Activated naive CD8-positive, alpha-beta T cell treated with anti-CD3 and anti-CD28 coated beads, Interleukin-2, amount 10 ng/mL, durations not matched to agents 7 days and 5 days (primary cell): Measurements from ENCODE around the gene ITGA11. TPM values are rescaled to one million over a fixed set of nuclear protein-coding genes. Genes with fewer than 3 reads are reported as not detected.
A peak's percentile ranks its signal among the peaks of the same experiment; 100 is the strongest.

Experiments used
- ATAC-seq: fragments of 150-1000 bp; cut with Tn5 transposase; one replicate; pipeline ENCODE4 v1.10.0; 2021; ENCODE audit warnings: low read depth, moderate library complexity
- POLR2A ChIA-PET: fragments of 350-600 bp; sonication (Branson Sonifier 250); formaldehyde crosslinking; loops from one replicate; lab custom pipeline; 2021; ENCODE audit warnings: antibody characterized with exemption; lab: Charles Lee
- DNase-seq: peaks from one replicate; pipeline ENCODE4 v3.0.0; 2021
- H3K27ac Mint-ChIP-seq: one replicate; pipeline ENCODE4 v1.8.0; 2022; ENCODE audit warnings: mild to moderate bottlenecking, mixed read lengths
- H3K27me3 Mint-ChIP-seq: one replicate; pipeline ENCODE4 v1.8.0; 2022; ENCODE audit warnings: mild to moderate bottlenecking, moderate library complexity, mixed read lengths
- H3K36me3 Mint-ChIP-seq: one replicate; pipeline ENCODE4 v1.8.0; 2021; ENCODE audit warnings: mild to moderate bottlenecking, mixed read lengths
- H3K4me1 Mint-ChIP-seq: one replicate; pipeline ENCODE4 v1.8.0; 2021; ENCODE audit warnings: mixed read lengths
- H3K4me3 Mint-ChIP-seq: one replicate; pipeline ENCODE4 v1.8.0; 2022; ENCODE audit warnings: mild to moderate bottlenecking, moderate library complexity, mixed read lengths
- H3K9me3 Mint-ChIP-seq: one replicate; pipeline ENCODE4 v1.8.0; 2021; ENCODE audit warnings: mixed read lengths
- total RNA-seq, 2 experiments: library from RNA; stranded (reverse); gene quantifications; one replicate each; pipeline ENCODE4 v1.2.3, GENCODE V29; 2021

The ITGA11 gene
- total RNA-seq, 2 experiments from 2014 or later, result 0.57 to 0.61 TPM

DNA sequence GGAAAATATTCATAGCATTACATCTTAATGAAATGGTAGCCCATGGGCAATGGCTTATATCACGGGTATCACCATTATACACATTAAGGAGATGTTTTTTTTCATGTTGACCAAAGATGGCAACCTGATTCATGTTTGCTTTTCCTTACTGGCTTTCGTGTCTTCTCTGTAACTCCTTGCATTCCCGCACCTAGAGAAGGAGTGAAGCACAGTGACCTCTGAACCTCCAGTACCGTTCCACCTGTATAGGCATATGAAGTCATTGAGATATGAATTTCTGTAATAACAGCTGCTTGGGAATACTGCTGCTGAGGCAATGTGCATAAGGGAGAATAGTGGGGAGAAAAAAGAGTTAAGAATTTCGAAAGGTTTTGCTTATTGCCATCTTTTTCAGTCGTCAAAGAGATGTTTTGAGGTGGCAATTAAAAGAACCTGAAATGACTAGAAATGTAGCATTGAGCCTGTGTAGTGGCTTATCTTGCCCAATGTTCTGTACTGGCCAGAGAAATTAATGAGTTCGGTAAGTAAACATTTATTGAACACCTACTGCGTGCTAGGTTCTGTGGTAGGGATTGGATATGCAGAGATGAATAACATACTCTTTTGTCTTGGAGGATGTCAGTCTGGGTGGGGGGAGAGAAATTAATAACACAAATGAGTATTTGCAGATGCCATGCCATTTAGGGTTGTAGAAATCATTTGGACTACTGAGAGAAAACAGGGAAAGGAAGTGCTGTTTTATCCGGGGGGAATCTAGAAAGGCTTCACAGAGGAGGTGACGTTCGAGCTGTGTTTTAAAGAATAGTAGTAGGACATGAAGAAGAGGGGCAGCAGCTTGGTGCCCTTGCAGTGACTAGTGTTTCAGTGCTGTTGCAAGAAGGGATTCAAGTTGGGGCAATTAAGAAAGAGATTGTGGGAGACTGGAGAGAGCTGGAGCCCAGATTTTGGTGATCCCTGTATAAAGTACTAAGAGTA, 151.9 kb downstream of the ITGA11 start:
- H3K36me3 Mint-ChIP-seq, result peaks cover 16% of the 10 kb centered on the region
- H3K27me3 Mint-ChIP-seq, result no peaks in the 10 kb centered on the region
- H3K9me3 Mint-ChIP-seq, result no peaks in the 10 kb centered on the region
- peak overlapping the region; percentile 22 for H3K27ac Mint-ChIP-seq
- POLR2A ChIA-PET, result interaction anchor here (0.5 to 1.3 kb wide), 5 partner anchors 10 to 541 kb away, joined by 3 to 5 read pairs (median 4); no protein-coding TSS in a partner anchor
- peaks cover 30% of the 10 kb centered on the region for H3K4me1 Mint-ChIP-seq
- no peak for DNase-seq
- no peak for ATAC-seq
- H3K4me3 Mint-ChIP-seq, result peak overlapping the region; percentile 96

DNA sequence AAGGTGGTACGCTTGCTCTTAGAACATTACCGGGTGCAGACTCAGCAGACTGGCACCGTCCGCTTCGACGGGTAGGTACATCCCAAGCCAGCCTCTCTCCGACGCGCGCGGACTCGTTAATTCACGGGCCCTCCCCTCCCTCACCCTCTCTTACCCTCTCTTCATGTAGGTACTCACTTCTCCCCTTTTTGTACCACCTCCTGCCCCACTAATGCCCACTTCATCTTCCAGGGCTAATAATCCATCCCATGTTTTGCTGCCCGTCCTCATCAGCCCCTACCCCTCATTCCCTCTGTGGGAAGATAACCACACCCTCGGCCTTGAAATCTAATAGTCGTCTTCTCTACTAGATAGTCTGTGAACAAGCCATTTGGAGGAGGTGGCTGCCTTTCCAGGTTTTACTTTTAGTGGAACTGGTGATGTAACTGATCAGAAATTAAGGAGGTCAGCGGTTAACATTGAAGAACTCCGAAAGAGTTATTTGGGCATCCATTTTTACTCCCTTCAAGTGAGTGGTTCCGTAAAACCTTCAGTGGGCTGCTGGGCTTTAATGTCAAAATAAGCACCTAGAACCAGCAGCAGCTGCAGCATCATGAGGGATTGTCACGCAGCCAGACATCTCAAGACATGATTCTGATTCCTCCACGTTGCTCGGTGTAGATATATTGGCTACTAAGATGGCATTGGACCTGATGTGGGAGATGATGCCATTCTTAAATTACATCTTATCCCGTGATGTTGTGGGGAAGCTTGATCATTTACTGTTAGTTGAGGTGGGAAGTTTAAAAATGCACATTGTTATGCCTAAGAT, 153.2 kb downstream of the ITGA11 start:
- H3K9me3 Mint-ChIP-seq, result no peaks in the 10 kb centered on the region
- ATAC-seq, result peak; percentile 3
- peak overlapping the region; percentile 96 for H3K4me3 Mint-ChIP-seq
- POLR2A ChIA-PET, result interaction anchor here (1.0 to 2.9 kb wide), 8 partner anchors 13 to 121 kb away, joined by 3 to 18 read pairs (median 11); partner anchors contain the start of gene CLN6
- peaks cover 9% of the 10 kb centered on the region for H3K36me3 Mint-ChIP-seq
- H3K4me1 Mint-ChIP-seq, result peaks cover 30% of the 10 kb centered on the region
- no peaks in the 10 kb centered on the region for H3K27me3 Mint-ChIP-seq
- no peak for DNase-seq
- peak overlapping the region; percentile 95 for H3K27ac Mint-ChIP-seq

DNA sequence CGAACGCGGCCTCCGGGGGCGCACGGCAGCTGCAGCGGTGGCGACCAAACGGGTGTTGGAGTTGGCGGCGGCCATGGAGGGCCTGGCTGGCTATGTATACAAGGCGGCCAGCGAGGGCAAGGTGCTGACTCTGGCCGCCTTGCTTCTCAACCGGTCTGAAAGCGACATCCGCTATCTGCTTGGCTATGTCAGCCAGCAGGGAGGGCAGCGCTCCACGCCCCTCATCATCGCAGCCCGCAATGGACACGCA, 153.7 kb downstream of the ITGA11 start:
- Mint-ChIP-seq H3K27me3 (no peaks in the 10 kb centered on the region), H3K9me3 (no peaks in the 10 kb centered on the region), H3K36me3 (peaks cover 9% of the 10 kb centered on the region), H3K4me1 (peaks cover 30% of the 10 kb centered on the region), H3K4me3 (peak overlapping the region; percentile 96), H3K27ac (peak overlapping the region; percentile 95)
- DNase-seq, result no peak
- POLR2A ChIA-PET, result interaction anchor here (0.9 to 2.9 kb wide), 14 partner anchors 13 to 736 kb away, joined by 3 to 18 read pairs (median 6); partner anchors contain the start of genes CLN6 and MAP2K5
- ATAC-seq, result no peak

DNA sequence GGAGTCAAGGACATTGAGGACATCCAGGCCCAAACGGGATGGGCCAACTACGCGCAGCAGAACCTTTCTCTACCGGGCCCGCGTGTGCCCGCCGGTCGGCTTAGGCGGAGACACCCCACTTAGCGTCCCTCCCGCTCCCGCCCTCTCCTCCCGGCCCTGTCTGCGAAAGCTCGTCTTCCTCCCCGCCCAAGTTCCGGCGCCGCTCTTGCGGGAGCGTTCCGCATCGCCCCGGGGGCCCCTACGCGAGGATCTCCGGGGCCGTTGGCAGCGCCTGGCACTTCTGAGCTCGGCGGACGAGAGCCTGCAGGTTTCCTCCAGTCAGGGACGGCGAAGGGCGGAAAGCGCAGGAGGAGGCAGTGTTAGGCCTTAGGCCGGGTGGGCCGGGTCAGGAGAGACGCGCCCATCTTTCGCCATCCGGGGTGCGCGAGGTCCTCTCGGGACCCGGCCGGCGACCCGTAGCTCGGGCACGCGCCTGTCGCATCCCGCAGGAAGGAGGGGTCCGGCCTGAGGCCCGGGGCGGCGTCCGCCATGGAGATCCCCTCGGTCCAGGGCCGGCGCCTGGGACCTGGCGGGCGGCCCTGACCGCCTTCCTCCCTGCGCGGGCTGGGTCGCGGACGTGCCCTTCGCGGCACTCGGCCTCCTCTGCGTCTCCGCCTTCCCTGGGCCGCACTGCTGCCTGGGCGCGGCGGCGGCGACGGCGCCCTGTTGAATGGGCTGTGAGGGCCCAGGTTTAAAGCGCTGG, 154.2 kb downstream of the ITGA11 start, which contains the start of gene FEM1B:
Gene FEM1B (plus strand): TSS at position 143 of the 742 bp plus-strand sequence. CDS start 673 bp downstream, outside the sequence.
- no peaks in the 10 kb centered on the region for H3K27me3 Mint-ChIP-seq
- ATAC-seq, result peak; percentile 84
- peaks cover 9% of the 10 kb centered on the region for H3K36me3 Mint-ChIP-seq
- H3K9me3 Mint-ChIP-seq, result no peaks in the 10 kb centered on the region
- POLR2A ChIA-PET, result interaction anchor here (0.6 to 2.9 kb wide), 22 partner anchors 11 to 736 kb away, joined by 3 to 18 read pairs (median 6); partner anchors contain the start of genes CLN6, MAP2K5 and PIAS1
- H3K27ac Mint-ChIP-seq, result peak within 1 kb of the TSS; percentile 95
- peak within 1 kb of the TSS; percentile 96 for H3K4me3 Mint-ChIP-seq
- peak; percentile 91 for DNase-seq
- H3K4me1 Mint-ChIP-seq, result peaks cover 30% of the 10 kb centered on the region

DNA sequence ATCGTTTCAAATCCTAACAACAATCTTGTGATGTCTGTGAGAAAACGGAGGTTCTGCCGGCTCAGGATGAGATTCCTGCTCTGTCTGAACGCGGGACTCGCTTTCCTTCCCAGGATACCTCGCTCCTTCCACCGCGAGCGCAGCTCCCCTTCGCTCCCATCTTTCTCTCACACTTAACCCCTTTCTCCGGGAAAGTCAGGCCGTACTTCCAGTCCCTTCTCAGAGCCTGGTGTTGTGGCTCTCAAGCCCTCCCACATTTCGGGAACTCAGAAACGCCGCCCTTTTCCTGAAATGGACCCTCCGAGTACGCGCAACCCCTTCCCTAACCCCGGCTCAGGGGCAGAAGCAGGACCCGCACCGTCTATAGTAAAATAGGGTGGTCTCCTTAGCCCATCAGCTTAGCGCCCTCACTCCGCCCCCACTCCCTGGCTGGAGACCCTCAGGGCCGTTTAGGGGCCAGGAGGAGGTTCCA, 154.8 kb downstream of the ITGA11 start:
- peak; percentile 7 for ATAC-seq
- peaks cover 30% of the 10 kb centered on the region for H3K4me1 Mint-ChIP-seq
- POLR2A ChIA-PET, result interaction anchor here (0.6 to 2.9 kb wide), 21 partner anchors 12 to 735 kb away, joined by 3 to 18 read pairs (median 6); partner anchors contain the start of genes CLN6, MAP2K5 and PIAS1

DNA sequence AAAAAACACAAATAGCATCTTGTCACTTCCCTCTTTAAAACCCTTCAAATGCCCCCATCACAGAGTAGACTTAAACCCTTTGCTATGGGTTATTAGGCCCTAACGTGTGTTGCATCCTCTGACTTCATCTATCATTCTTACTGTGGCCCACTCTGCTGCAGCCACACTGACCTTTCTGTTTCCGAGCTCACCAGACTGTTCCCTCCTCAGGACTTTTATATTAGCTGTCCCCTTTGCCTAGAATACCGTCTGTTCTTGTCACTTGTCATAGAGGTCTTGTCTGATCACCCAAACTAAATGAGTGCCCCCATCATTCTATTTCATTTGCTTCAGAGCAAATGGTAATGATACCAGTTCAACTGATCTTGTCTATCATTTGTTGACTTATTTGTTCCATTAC, 155.3 kb downstream of the ITGA11 start:
- DNase-seq (no peak), ATAC-seq (no peak)
- H3K36me3 Mint-ChIP-seq, result peaks cover 7% of the 10 kb centered on the region
- H3K4me3 Mint-ChIP-seq, result peak overlapping the region; percentile 96
- peaks cover 25% of the 10 kb centered on the region for H3K4me1 Mint-ChIP-seq
- H3K27ac Mint-ChIP-seq, result peak overlapping the region; percentile 95
- no peaks in the 10 kb centered on the region for H3K27me3 Mint-ChIP-seq
- H3K9me3 Mint-ChIP-seq, result no peaks in the 10 kb centered on the region
- POLR2A ChIA-PET, result interaction anchor here (0.7 to 2.9 kb wide), 15 partner anchors 12 to 734 kb away, joined by 3 to 18 read pairs (median 6); partner anchors contain the start of genes CLN6, MAP2K5 and PIAS1

More for the DNA sequence above, 154.8 kb downstream of the ITGA11 start:
- Mint-ChIP-seq H3K36me3 (peaks cover 9% of the 10 kb centered on the region), H3K27me3 (no peaks in the 10 kb centered on the region), H3K4me3 (peak overlapping the region; percentile 96), H3K27ac (peak overlapping the region; percentile 95), H3K9me3 (no peaks in the 10 kb centered on the region)
- no peak for DNase-seq

DNA sequence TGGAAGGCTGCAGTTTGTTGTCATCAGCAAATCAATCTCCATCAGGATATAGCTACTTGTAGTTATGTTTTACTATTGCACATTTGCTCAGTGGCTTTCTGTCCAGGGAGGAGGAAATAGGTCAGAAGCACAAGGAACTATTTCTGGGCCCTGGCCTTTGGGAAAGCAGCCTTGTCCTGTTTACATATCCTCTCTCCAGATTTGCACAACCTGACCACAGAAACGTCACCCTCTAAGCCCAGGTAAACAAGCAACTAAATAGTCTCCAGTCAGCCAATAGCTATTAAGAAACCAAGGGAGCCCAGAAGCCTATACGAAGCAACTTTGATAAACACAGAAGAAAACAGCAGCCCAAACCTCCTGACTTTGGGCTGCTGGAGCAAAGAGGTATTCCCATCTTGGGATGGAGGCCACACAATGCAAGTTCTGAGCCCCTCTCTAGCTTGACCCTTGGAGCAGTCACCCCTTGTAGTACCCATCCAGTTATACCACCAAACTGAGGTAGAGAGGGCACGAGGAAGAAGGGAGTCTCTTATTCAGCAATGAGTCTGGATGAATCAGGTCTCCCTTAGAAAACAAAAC, 156.7 kb downstream of the ITGA11 start:
- no peak for DNase-seq
- no peak for ATAC-seq
- no peaks in the 10 kb centered on the region for H3K27me3 Mint-ChIP-seq
- no peaks in the 10 kb centered on the region for H3K9me3 Mint-ChIP-seq
- H3K4me3 Mint-ChIP-seq, result no peak overlapping the region
- POLR2A ChIA-PET, result no interaction called here
- H3K36me3 Mint-ChIP-seq, result peaks cover 5% of the 10 kb centered on the region
- no peak overlapping the region for H3K27ac Mint-ChIP-seq
- peaks cover 18% of the 10 kb centered on the region for H3K4me1 Mint-ChIP-seq

DNA sequence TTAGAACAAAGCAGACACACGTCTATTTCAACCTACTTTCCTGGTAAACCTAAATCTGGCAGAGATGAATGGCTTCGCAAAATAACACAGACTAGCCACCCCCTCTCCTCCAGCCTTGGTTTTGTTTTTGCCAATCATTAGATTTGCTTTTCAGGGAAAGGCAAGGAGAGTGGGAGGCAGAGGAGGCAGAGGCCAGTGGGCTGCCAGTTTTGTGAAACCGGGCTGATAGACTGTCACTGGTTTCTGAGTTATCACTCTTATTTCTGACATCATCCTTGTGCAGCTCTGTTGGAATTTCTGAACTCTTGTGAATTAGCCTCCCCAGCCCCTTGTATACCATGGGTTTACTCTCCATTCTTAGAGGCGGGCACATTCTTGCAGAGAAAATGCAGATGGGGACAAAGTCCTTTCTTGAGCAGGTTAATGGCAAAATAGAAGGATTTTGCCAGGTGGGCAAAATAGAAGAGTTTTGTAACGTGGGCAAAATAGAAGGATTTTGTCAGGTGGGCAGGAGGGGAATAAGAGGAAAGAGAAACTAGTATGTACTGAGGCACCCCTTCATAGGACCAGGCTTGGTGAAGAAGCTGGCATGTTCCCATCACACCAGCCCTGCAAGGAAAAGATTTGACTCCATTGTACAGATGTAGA, 157.6 kb downstream of the ITGA11 start:
- no peak overlapping the region for H3K27ac Mint-ChIP-seq
- DNase-seq (no peak), ATAC-seq (no peak)
- peaks cover 12% of the 10 kb centered on the region for H3K4me1 Mint-ChIP-seq
- peaks cover 3% of the 10 kb centered on the region for H3K27me3 Mint-ChIP-seq
- H3K9me3 Mint-ChIP-seq, result no peaks in the 10 kb centered on the region
- H3K36me3 Mint-ChIP-seq, result no peaks in the 10 kb centered on the region
- POLR2A ChIA-PET, result interaction anchor here (1.5 kb wide), 1 partner anchor 33 kb away, joined by 3 read pairs; no protein-coding TSS in a partner anchor
- no peak overlapping the region for H3K4me3 Mint-ChIP-seq

- Mint-ChIP-seq H3K27me3 (peaks cover 10% of the 10 kb centered on the region), H3K27ac (no peak overlapping the region), H3K4me3 (no peak overlapping the region), H3K9me3 (no peaks in the 10 kb centered on the region), H3K36me3 (no peaks in the 10 kb centered on the region), H3K4me1 (peaks cover 8% of the 10 kb centered on the region)
- POLR2A ChIA-PET, result interaction anchor here (1.5 kb wide), 1 partner anchor 31 kb away, joined by 3 read pairs; no protein-coding TSS in a partner anchor
- DNase-seq, result no peak
- ATAC-seq, result no peak
Observed at GRCh38 chr15:68272721-68273271, 159.2 kb downstream of the ITGA11 start.

DNA sequence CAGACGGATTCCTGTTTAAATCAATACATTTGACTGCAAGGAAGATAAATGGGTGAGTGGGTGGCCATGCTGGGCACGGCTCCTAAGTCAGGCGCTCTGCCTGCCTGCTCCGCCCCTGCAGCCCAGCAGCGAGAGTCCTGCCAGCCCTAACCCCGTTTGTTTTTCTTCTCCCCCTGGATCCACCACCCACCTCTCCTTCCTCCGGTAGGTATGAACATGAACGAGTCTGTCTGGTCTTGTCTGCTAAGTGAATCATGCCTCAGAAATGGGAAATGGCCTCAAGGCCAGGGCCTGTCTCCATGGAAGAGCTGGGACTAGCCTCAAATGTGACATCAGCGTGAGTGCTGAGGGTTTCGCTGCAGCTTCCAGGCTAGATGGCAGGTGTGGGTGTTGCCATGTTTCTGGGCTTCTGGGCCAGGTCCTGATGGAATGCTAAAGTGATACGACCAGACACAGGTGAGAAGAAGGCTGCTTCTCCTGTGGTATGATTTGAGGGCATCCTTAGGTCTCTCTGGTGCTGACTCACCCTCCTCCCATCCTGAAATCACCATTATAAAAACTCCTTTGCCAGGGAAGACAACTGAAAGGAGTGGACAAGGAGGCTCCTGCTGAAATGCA, 160.0 kb downstream of the ITGA11 start:
- Mint-ChIP-seq H3K27me3 (peaks cover 16% of the 10 kb centered on the region), H3K4me3 (no peak overlapping the region), H3K4me1 (peaks cover 7% of the 10 kb centered on the region), H3K27ac (no peak overlapping the region), H3K36me3 (no peaks in the 10 kb centered on the region), H3K9me3 (no peaks in the 10 kb centered on the region)
- POLR2A ChIA-PET, result no interaction called here
- DNase-seq (no peak), ATAC-seq (no peak)

- Mint-ChIP-seq H3K4me3 (no peak overlapping the region), H3K4me1 (no peaks in the 10 kb centered on the region), H3K36me3 (no peaks in the 10 kb centered on the region), H3K9me3 (no peaks in the 10 kb centered on the region), H3K27me3 (peaks cover 37% of the 10 kb centered on the region), H3K27ac (no peak overlapping the region)
- POLR2A ChIA-PET, result no interaction called here
- ATAC-seq (no peak), DNase-seq (no peak)
Observed at GRCh38 chr15:68268405-68268804, 163.6 kb downstream of the ITGA11 start.
